B cell (primary cell): ENCODE results near the gene PLAAT1. TPM values are rescaled to one million over a fixed set of nuclear protein-coding genes. Genes with fewer than 3 reads are reported as not detected.

ENCODE experiments used
- ATAC-seq: fragments of 200-7000 bp; cut with Tn5 transposase; one replicate; pipeline ENCODE4 v1.10.0; 2021; ENCODE audit warnings: low read depth, mild to moderate bottlenecking, moderate number of reproducible peaks, moderate library complexity
- CTCF ChIA-PET: fragments of 350-600 bp; sonication (Branson Sonifier 250); formaldehyde crosslinking; loops from one replicate; lab custom pipeline; 2021; ENCODE audit warnings: antibody characterized with exemption, inconsistent platforms; lab: Charles Lee
- POLR2A ChIA-PET: fragments of 350-600 bp; sonication (Branson Sonifier 250); formaldehyde crosslinking; loops from one replicate; lab custom pipeline; 2021; ENCODE audit warnings: antibody characterized with exemption; lab: Charles Lee
- DNase-seq: peaks from one replicate; pipeline ENCODE4 v3.0.0; 2013
- H2AFZ ChIP-seq: 2 replicates; pipeline ENCODE4 v1.6.1; 2012; ENCODE audit warnings: mild to moderate bottlenecking, low read depth, low read length; ENCODE audit not compliant: insufficient read depth, poor library complexity, severe bottlenecking
- H3K27ac ChIP-seq, 2 donors: 1 replicate in 1 of 2; 2 replicates in 1 of 2; pipeline ENCODE4 v1.5.1; 2012 to 2013; ENCODE audit warnings: low read length in 2 of 2, mild to moderate bottlenecking in 2 of 2, moderate library complexity in 1 of 2
- H3K27me3 ChIP-seq, 4 experiments: fragments of 200-600 bp in 1 of 4; sonication (generic) in 1 of 4; replicated peaks in 1 of 4; 1 replicate in 2 of 4; 2 replicates in 2 of 4; pipeline versions ENCODE4 v1.6.1 to v1.7.0; 2013 to 2016; ENCODE audit warnings: low read length in 3 of 4, mild to moderate bottlenecking in 2 of 4, mixed read lengths in 1 of 4, moderate library complexity in 1 of 4; ENCODE audit not compliant: insufficient read depth in 4 of 4, control insufficient read depth in 3 of 4; ENCODE audit errors: control extremely low read depth in 1 of 4
- H3K36me3 ChIP-seq, 2 experiments: replicated peaks in 1 of 2; 1 replicate in 1 of 2; 2 replicates in 1 of 2; pipeline versions ENCODE4 v1.6.1 to v1.7.1; 2013; ENCODE audit warnings: low read length in 1 of 2; ENCODE audit not compliant: insufficient read depth in 2 of 2, control insufficient read depth in 1 of 2; ENCODE audit errors: control extremely low read depth in 1 of 2, extremely low read depth in 1 of 2
- H3K4me1 ChIP-seq, 2 donors: fragments of 200-600 bp in 1 of 2; sonication (generic) in 1 of 2; 1 replicate in 1 of 2; 2 replicates in 1 of 2; pipeline versions ENCODE4 v1.5.1 to v1.6.1; 2013 to 2017; ENCODE audit warnings: low read length in 2 of 2; ENCODE audit not compliant: control insufficient read depth in 2 of 2, insufficient read depth in 2 of 2
- H3K4me2 ChIP-seq: replicated peaks from 2 replicates; pipeline ENCODE3; 2012; ENCODE audit warnings: mild to moderate bottlenecking, low read depth, low read length; ENCODE audit not compliant: poor library complexity, severe bottlenecking
- H3K4me3 ChIP-seq, 5 experiments: fragments of 200-600 bp in 1 of 5; sonication (generic) in 1 of 5; 1 replicate in 3 of 5; 2 replicates in 2 of 5; pipeline versions ENCODE4 v1.5.1 to v1.7.0; 2011 to 2016; ENCODE audit warnings: low read length in 4 of 5, mild to moderate bottlenecking in 4 of 5, low read depth in 2 of 5, control low read depth in 1 of 5, moderate library complexity in 1 of 5; ENCODE audit not compliant: insufficient read depth in 1 of 5; ENCODE audit errors: control extremely low read depth in 1 of 5, extremely low read depth in 1 of 5
- H3K79me2 ChIP-seq: fragments of 200-600 bp; sonication (generic); one replicate; pipeline ENCODE4 v1.6.0; 2016; ENCODE audit warnings: low read length; ENCODE audit not compliant: control insufficient read depth, insufficient read depth
- H3K9ac ChIP-seq: fragments of 200-600 bp; sonication (generic); 2 replicates; pipeline ENCODE4 v1.6.1; 2017; ENCODE audit warnings: mild to moderate bottlenecking, low read length, moderate library complexity
- H3K9me3 ChIP-seq, 3 donors: one replicate each; pipeline versions ENCODE4 v1.6.1 to v1.7.1; 2013; ENCODE audit warnings: low read length in 2 of 3; ENCODE audit not compliant: control insufficient read depth in 2 of 3, insufficient read depth in 1 of 3; ENCODE audit errors: control extremely low read depth in 1 of 3
- H4K20me1 ChIP-seq: 2 replicates; pipeline ENCODE4 v1.6.0; 2012; ENCODE audit warnings: mild to moderate bottlenecking, low read length; ENCODE audit not compliant: insufficient read depth, control insufficient read depth, poor library complexity, severe bottlenecking
- H3K27ac Mint-ChIP-seq: one replicate; pipeline ENCODE4 v1.8.0; 2021; ENCODE audit warnings: mixed read lengths
- H3K27me3 Mint-ChIP-seq: one replicate; pipeline ENCODE4 v1.8.0; 2021; ENCODE audit warnings: mixed read lengths
- H3K4me1 Mint-ChIP-seq: one replicate; pipeline ENCODE4 v1.8.0; 2021; ENCODE audit warnings: mixed read lengths
- H3K4me3 Mint-ChIP-seq: one replicate; pipeline ENCODE4 v1.8.0; 2021; ENCODE audit warnings: mixed read lengths
- H3K9me3 Mint-ChIP-seq: one replicate; pipeline ENCODE4 v1.8.0; 2022; ENCODE audit warnings: mixed read lengths; ENCODE audit not compliant: insufficient read depth
- EZH2 ChIP-seq: IDR thresholded peaks from 2 replicates; pipeline ENCODE4 v1.6.1; 2012; ENCODE audit warnings: borderline replicate concordance, low read depth, mild to moderate bottlenecking, moderate library complexity, low read length; ENCODE audit not compliant: insufficient read depth, poor library complexity, severe bottlenecking
- WGBS: methylation state at CpG from one replicate; pipeline ENCODE4 v1.1.5; 2013; ENCODE audit warnings: missing lambda C conversion rate; ENCODE audit not compliant: insufficient coverage; 5-methylcytosine and 5-hydroxymethylcytosine counted together
- intact Hi-C: fragments of 100-400 bp; cut with micrococcal nuclease; formaldehyde crosslinking; loops from one replicate; pipeline ENCODE4 v1.10.0; 2022
- polyA plus RNA-seq: library from polyadenylated mRNA; depleted of rRNA; stranded (reverse); fragments of >200 nt; gene quantifications from 2 replicates; pipeline ENCODE4 v1.2.3, GENCODE V29; 2012
- total RNA-seq, 2 donors: library from RNA; stranded (reverse); fragments of 120-200 nt in 1 of 2; gene quantifications; 1 replicate in 1 of 2; 2 replicates in 1 of 2; pipeline versions ENCODE4 v1.2.3 to v1.2.4, GENCODE V29; 2013 to 2022
- TF ChIP-seq, protein P1 (sequence below): fragments of 200-600 bp; IDR thresholded peaks from one replicate; pipeline ENCODE4 v1.8.0; 2022; ENCODE audit warnings: antibody characterized with exemption, mild to moderate bottlenecking

PLAAT1 gene
- total and polyA plus RNA-seq, 2 donors (not counting 1 experiment from before 2014, with no cell fraction given): not detected

DNA sequence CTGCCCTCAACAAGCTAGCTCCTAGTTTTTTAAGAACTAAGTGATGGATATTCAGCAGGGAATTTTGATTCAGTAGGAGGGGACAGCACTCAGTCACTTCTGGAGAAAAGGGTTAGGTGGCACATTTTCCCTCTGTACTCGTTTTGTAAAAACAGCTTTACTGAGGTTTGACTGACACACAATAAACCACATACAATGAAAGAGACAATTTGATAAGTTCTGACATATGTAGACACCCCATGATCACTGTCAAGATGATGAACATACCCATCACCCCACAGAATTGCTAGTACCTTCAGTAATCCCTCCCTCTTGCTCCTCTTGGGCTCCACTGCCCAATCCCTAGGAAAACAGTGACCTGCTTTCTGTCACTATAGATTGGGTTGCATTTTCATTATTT is 29.0 kb upstream of the PLAAT1 start:
- Histone ChIP-seq H3K79me2 (no peaks in the 10 kb centered on the region), H3K4me2 (no peak overlapping the region), H3K4me3 (no peak overlapping the region), H3K27me3 (no peaks in the 10 kb centered on the region), H4K20me1 (no peaks in the 10 kb centered on the region), H2AFZ (no peak overlapping the region), H3K36me3 (no peaks in the 10 kb centered on the region), H3K9ac (no peak overlapping the region), H3K27ac (no peak overlapping the region), H3K4me1 (no peaks in the 10 kb centered on the region), H3K9me3 (no peaks in the 10 kb centered on the region)
- H3K27ac Mint-ChIP-seq: no peak overlapping the region
- ChIA-PET CTCF (no interaction called here), POLR2A (no interaction called here)
- no peak for TF ChIP-seq EZH2
- TF ChIP-seq, protein P1, sequence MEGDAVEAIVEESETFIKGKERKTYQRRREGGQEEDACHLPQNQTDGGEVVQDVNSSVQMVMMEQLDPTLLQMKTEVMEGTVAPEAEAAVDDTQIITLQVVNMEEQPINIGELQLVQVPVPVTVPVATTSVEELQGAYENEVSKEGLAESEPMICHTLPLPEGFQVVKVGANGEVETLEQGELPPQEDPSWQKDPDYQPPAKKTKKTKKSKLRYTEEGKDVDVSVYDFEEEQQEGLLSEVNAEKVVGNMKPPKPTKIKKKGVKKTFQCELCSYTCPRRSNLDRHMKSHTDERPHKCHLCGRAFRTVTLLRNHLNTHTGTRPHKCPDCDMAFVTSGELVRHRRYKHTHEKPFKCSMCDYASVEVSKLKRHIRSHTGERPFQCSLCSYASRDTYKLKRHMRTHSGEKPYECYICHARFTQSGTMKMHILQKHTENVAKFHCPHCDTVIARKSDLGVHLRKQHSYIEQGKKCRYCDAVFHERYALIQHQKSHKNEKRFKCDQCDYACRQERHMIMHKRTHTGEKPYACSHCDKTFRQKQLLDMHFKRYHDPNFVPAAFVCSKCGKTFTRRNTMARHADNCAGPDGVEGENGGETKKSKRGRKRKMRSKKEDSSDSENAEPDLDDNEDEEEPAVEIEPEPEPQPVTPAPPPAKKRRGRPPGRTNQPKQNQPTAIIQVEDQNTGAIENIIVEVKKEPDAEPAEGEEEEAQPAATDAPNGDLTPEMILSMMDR: no peak
- H3K4me3 Mint-ChIP-seq: no peak overlapping the region
- no CpG with 5 or more reads among the region's 1 CpG for WGBS
- H3K4me1 Mint-ChIP-seq: no peaks in the 10 kb centered on the region
- no peak for DNase-seq
- H3K9me3 Mint-ChIP-seq: no peaks in the 10 kb centered on the region
- ATAC-seq: no peak
- intact Hi-C loops: no loop called here
- no peaks in the 10 kb centered on the region for H3K27me3 Mint-ChIP-seq

DNA sequence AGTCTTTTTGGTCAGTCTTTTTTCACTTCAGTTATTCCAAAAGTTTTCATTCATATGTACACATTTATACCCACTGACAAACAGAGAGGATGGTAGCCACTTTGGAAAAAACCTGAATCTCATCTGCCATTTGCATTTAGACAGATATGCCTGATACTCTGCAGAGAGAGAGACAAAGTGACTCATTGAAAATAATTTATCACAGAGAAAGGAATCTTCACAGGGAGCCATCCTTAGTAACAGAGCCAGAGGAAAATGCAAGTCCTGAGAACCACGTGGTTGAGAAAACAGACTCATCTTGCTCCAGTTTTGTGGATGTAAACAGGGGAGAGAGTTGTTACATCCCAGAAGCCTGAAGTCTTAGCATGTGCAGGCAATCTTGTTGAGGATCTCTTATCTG is 28.2 kb upstream of the PLAAT1 start:
- Histone ChIP-seq H3K9ac (no peak overlapping the region), H3K4me2 (no peak overlapping the region), H3K4me3 (no peak overlapping the region), H2AFZ (no peak overlapping the region), H3K4me1 (no peaks in the 10 kb centered on the region), H3K79me2 (no peaks in the 10 kb centered on the region), H3K27me3 (no peaks in the 10 kb centered on the region), H3K36me3 (no peaks in the 10 kb centered on the region), H3K27ac (no peak overlapping the region), H3K9me3 (no peaks in the 10 kb centered on the region), H4K20me1 (no peaks in the 10 kb centered on the region)
- CTCF ChIA-PET: no interaction called here
- ATAC-seq: no peak
- no peak overlapping the region for H3K27ac Mint-ChIP-seq
- 62% methylated on average over 1 of the region's 1 CpG for WGBS
- no peaks in the 10 kb centered on the region for H3K4me1 Mint-ChIP-seq
- no peak for TF ChIP-seq EZH2
- DNase-seq: no peak
- no peaks in the 10 kb centered on the region for H3K9me3 Mint-ChIP-seq
- H3K27me3 Mint-ChIP-seq: no peaks in the 10 kb centered on the region
- intact Hi-C loops: no loop called here
- POLR2A ChIA-PET: no interaction called here
- no peak overlapping the region for H3K4me3 Mint-ChIP-seq
